HG03064 (cell line): Measurements from ENCODE around the gene MFSD2B.
"Not testable (repeated sequence)": the region's sequence is repeated elsewhere in the genome, so short reads cannot be mapped to it uniquely, and the experiment has no call there.

ENCODE experiments used
- ATAC-seq: cut with Tn5 transposase; IDR thresholded peaks from one replicate; pipeline ENCODE4 v1.9.1; 2021; ENCODE audit warnings: low read depth; ENCODE audit not compliant: unreplicated experiment

Gene MFSD2B

GRCh38 chr2:24009680-24010476 is at the start of gene MFSD2B:
MFSD2B (plus strand) TSS chr2:24010085; CDS start chr2:24010097, 12 bp downstream.
- no peak for ATAC-seq

GRCh38 chr2:23967846-23968245 is 42.0 kb upstream of the MFSD2B start:
- ATAC-seq, result no peak

GRCh38 chr2:23976883-23977282 is 33.0 kb upstream of the MFSD2B start:
- ATAC-seq, result no peak

GRCh38 chr2:23988371-23988770 is 21.5 kb upstream of the MFSD2B start:
- no peak for ATAC-seq

GRCh38 chr2:23992931-23993330 is 17.0 kb upstream of the MFSD2B start:
- ATAC-seq, result no peak

GRCh38 chr2:23993736-23994269 is 16.1 kb upstream of the MFSD2B start:
- ATAC-seq, result no peak

- ATAC-seq, result no peak
Measured at GRCh38 chr2:23994567-23994966, 15.3 kb upstream of the MFSD2B start.

- ATAC-seq, result no peak
Measured at GRCh38 chr2:24007693-24008092, 2.2 kb upstream of the MFSD2B start.

GRCh38 chr2:24008672-24009366 is 1.1 kb upstream of the MFSD2B start:
- no peak for ATAC-seq

GRCh38 chr2:24009367-24009679 is 562 bp upstream of the MFSD2B start:
- no peak for ATAC-seq

- no peak for ATAC-seq
Measured at GRCh38 chr2:24010477-24011249, 778 bp downstream of the MFSD2B start.

GRCh38 chr2:24011250-24012104 is 1.6 kb downstream of the MFSD2B start:
- ATAC-seq, result no peak

- ATAC-seq, result no peak
Measured at GRCh38 chr2:24012521-24013188, 2.8 kb downstream of the MFSD2B start.

- ATAC-seq, result not testable (repeated sequence)
Measured at GRCh38 chr2:24014902-24015301, 5.0 kb downstream of the MFSD2B start.

GRCh38 chr2:24015562-24016375 is 5.9 kb downstream of the MFSD2B start:
- no peak for ATAC-seq

GRCh38 chr2:24016376-24016761 is 6.5 kb downstream of the MFSD2B start:
- no peak for ATAC-seq

GRCh38 chr2:24016853-24017703 is 7.2 kb downstream of the MFSD2B start:
- ATAC-seq, result no peak

- ATAC-seq, result no peak
Measured at GRCh38 chr2:24017711-24018110, 7.8 kb downstream of the MFSD2B start.
